ENCODE results near the gene NFATC2IP.

The NFATC2IP gene

GRCh38 chr16:29007730-29008593 is 57.2 kb downstream of the NFATC2IP start:
- no peak for DNase-seq

GRCh38 chr16:29009050-29009837 is 58.5 kb downstream of the NFATC2IP start:
- DNase-seq: no peak

- DNase-seq: no peak
Measured at GRCh38 chr16:29009838-29010166, 59.1 kb downstream of the NFATC2IP start.

GRCh38 chr16:29011112-29011511 is 60.4 kb downstream of the NFATC2IP start:
- DNase-seq: no peak

GRCh38 chr16:29011851-29012250 is 61.1 kb downstream of the NFATC2IP start:
- no peak for DNase-seq

GRCh38 chr16:29012913-29013553 is 62.3 kb downstream of the NFATC2IP start:
- no peak for DNase-seq

GRCh38 chr16:29014561-29015069 is 63.9 kb downstream of the NFATC2IP start:
- DNase-seq: no peak
